NOMO-1 (cell line): Measurements from ENCODE around the gene PRMT2.

Experiments
- DNase-seq, 2 experiments: peaks; one replicate each; lab custom pipeline; 2025; ENCODE audit not compliant: unreplicated experiment in 2 of 2; lab: John Stamatoyannopoulos, UW

PRMT2 gene

DNA sequence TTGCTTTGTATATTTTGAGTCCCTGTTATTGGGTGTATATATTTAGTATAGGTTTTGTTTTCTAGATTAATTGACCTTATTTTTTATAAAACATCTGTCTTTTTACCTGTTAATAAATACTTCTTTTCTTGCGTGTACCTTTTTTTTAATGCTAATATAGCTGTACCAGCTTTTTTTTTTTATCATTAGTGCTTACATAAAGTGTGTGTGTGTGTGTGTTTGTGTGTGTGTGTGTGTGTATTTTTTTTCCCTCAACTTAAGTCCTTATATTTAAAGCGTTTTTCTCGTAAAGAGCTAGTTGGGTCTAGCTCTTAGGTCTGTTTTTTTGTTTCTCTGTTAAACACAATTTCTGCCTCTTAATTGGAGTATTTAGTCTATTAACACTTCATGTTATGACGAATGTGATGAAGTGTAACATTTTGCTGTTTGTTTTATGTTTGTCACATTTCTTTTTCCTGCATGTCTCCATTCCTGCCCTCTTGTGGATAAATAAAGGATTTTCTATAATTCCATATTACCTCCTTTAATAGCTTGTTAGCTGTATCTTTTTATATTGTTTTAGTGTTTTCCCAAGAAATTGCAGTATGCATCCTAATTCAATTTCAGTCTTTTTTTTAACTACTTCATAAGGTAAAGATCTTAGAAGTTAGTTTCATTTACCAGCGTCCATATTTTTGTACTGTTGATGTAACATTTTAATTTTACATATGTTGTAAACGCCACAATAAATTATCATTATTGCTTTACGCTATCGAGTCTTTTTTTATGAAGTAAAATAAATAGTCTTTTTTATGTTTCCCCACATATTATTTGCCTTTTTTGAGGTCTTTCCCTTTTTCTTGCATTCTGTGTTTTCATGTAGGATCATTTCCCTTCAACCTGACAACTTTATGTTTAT lies 4.3 kb downstream of the PRMT2 start:
- peak in 1 of 2 experiments; percentile 21 for DNase-seq

DNA sequence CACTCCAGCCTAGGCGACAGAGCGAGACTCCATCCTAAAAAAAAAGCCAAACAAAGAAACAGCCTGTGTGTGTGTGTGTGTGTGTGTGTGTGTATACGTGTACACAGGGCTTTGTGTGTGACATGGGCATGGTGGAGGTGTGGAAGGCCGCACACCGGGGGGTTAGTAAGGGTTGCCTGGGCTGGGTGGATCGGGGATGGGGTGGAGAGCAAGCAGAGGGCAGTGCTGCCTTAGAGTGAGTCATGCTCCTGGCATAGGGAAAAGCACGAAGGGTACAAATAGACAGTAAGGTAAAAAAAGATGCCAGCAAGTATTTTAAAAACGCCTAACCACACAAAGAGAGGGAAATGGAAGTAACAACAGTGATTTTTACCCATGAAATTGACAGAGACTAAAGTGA lies 6.2 kb downstream of the PRMT2 start:
- DNase-seq: no peak

DNA sequence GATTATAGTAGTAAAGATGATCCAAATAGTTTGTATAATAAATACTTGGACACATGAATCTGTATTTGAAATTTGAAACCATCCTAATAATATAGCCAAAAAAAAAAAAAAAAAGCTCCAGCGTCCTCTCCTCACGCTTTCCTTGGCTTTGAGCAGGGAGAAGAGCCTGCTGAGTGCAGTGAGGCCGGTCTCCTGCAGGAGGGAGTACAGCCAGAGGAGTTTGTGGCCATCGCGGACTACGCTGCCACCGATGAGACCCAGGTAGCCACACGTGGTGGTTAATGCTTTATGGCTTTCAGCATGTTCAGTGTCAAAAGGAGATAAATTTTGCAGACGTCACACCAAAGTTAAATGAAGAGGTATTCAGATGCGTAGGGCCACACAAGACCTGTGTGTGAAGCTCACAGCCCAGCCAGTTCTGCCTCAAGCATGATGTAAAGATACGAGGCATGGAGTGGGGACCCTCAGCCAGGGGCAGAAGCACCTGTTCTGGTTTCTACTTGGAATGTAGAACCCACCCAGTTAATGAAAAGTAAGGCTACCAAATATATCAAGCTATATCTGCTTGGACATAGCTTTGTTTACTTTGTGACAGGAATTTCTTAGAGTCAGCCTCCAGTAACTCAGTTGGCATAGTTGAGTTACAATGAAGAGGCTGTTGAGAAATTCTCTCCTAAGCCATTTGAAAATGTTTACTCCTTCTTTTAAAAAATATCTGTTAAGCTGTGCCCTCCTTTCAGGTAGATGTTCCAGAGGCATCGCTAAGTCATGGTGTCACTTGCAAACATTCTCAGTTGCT lies 8.1 kb downstream of the PRMT2 start:
- no peak for DNase-seq

DNA sequence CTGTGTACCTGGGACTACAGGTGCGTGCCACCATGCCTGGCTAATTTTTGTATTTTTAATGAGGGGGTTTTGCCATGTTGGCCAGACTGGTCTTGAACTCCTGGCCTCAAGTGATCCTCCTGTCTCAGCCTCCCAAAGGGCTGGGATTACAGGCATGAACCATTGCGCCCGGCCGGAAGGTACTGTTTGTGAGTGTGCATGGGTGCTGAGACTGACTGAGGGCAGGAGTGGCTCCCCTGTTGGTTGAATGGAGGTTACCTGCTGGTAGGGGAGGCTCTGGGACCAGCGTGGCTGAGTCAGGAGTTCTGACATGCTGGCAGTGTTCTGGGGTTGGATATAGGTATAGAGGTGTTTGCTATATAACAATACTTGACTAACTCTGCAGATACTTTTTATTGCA lies 10.4 kb downstream of the PRMT2 start:
- DNase-seq: no peak

DNA sequence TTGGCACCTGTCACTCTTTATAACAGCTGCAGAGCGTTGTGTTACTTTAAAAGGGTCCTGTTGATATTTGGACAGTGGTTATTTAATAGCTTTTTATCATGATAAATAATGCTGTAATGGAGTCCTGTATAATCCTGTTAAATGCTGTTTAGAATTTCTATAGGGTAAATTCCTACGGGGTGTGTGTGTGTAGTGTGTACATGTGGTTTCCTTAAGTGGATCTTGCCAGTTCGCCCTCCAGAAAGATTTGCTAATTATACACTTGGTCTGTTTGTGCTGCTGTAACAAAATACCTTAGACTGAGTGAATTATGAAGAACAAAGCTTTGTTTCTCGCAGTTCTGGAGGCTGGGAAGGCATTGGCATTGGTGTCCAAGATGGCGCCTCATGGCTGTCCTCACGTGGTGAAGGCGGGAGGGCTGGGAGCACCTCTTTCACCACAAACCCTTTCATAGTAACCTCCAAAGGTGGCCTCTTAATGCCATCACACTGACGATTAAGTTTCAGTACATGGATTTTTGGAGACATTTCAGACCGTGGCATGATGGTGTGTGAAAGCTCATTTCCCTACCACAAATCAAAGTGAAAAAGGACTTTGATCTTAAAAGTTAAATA lies 11.2 kb downstream of the PRMT2 start:
- DNase-seq: no peak

DNA sequence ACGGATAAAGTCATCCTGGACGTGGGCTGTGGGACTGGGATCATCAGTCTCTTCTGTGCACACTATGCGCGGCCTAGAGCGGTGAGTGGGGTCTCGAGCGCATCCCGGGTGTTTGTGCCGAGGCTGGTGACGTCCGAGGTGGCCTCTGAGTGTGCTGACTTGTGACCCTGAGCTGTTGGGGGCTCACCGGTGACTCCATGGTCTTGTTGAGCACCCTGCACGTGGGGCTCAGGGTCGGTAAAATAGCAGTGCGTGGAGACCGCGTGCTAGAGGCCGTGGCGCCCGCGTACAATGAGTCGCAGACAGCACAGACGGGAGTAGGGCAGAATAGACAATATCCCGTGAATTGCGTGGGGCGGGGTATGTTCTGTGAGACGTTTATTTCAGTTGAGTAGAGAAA lies 13.1 kb downstream of the PRMT2 start:
- no peak for DNase-seq

DNA sequence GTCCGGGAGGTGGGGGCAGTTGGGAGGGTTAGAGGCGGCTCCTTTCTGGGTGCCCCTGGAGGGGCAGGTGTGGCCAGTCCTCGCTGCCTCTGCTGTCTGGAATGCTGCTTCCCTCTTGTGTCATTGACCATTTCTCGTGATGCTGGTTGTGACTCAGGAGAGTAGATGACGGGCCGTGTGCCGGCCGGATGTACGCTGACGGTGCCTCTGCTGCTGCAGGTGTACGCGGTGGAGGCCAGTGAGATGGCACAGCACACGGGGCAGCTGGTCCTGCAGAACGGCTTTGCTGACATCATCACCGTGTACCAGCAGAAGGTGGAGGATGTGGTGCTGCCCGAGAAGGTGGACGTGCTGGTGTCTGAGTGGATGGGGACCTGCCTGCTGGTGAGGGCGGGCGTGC lies 13.9 kb downstream of the PRMT2 start:
- no peak for DNase-seq

DNA sequence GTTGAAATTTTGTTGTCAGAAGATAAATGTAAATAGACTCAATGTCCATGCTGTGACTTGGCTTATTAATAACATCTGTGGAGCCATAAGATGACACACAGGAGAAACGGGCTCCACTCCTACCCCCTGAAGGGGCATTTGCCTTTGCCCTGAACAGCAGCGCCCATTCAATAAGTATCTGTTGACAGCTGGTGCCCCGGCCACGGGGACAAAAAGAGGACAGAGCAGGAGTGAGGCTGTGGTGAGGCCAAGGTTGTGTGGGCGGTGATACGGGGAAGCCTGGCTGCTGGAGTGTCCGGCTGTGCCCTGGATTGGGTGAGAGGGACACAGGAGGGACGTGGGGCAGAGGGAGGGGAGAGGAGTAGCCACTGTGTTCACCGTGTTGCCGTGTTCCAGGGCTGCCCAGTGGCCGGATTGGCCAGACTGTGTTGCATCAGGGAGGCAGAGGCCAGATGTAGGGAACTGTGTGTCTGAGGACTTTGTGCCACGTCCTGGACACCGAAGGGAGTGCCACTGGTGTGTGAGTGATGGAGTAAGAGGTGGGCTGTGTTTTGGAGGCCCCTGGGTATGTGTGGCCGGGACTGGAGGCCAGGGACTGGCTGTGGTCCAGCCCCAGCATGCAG lies 15.1 kb downstream of the PRMT2 start:
- DNase-seq: no peak

DNA sequence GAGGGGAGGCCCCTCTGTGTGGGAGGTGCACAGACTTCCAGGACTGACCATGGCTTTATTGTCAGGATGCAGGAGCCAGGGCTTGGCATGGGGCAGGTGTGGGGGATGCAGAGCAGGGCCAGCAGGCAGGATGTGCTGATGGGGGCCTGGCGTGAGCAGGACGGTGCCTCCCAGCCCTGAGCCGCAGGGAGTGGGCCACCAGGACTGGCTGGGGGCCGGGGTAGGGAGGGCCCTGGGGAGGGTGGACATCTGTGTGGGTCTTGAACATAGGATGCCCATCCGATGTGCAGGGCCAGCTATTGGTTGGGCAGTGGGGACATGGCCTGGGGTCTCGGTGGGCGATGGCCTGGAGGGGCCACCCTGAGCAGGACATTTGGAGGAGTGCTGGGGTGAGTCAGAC lies 15.6 kb downstream of the PRMT2 start:
- DNase-seq: no peak

DNA sequence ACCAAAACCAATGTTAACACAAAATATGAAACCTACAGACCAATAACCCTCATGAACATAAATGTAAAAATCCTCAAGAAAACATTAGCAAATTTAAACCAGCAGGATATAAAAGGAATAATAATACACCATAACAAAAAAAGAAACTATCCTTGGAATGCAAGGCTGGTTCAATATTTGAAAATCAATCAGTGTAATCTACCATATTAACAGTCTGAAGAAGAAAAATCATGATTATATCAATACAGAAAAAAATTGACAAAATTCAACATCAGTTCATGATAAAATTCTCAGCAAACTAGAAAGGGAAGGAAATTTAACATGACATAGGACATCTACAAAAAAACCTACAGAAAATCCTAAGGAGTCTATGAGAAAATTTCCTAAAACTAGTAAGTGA lies 19.8 kb downstream of the PRMT2 start:
- DNase-seq: no peak

DNA sequence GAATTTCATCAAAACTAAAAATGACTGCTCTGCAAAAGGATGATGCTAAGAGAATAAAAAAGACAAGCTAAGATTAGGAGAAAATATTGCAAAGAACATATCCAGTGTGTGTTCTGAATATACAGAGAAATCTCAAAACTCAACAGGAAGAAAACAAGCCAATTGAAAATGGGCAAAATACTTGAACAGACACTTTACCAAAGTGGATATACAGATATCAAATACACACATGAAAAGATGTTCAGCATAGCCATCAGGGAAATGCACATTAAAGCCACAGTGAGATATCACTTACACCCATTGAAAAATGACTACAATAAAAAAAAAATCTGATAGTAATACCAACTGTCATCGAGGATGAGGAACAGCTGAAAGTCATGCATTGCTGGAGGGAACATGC lies 21.3 kb downstream of the PRMT2 start:
- DNase-seq: no peak

DNA sequence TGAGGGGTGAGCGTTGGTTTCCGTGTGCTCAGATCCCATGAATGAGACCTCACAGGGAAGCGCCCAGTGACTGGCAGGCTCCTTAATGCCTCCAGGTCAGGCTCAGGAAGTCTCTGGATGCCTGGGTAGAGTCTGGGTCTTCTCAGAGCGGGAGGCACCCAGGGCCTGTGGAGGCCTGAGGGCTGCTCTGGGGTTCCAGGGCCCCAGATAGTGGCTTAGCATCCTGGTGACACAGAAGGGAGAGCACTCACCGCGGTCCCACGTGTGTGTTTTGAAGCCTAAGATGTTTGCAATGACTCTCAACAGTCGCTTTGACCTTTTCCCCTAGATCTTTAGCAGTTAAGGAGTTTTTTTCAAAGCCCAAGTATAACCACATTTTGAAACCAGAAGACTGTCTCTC lies 25.0 kb downstream of the PRMT2 start:
- no peak for DNase-seq

DNA sequence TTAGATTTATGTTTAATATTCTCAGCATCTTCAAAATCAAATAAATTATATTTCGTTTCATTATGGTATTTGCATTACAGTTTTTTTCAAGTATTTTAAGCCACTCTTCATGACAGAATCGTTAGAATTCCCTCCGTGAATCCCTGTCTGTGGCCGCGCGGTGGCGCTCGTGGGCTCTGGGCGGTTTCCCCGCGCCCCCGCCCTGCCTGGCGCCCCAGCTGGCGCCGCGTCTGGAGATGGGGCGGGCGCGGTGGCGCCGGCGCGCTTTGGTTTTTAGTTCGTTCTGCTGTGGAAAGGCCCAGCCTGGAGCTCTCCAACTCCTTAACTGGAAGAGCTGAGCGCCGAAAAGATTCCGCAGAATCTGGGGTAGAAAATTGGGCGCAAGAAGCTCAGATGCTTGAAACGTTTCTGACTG lies 25.7 kb downstream of the PRMT2 start:
- no peak for DNase-seq

DNA sequence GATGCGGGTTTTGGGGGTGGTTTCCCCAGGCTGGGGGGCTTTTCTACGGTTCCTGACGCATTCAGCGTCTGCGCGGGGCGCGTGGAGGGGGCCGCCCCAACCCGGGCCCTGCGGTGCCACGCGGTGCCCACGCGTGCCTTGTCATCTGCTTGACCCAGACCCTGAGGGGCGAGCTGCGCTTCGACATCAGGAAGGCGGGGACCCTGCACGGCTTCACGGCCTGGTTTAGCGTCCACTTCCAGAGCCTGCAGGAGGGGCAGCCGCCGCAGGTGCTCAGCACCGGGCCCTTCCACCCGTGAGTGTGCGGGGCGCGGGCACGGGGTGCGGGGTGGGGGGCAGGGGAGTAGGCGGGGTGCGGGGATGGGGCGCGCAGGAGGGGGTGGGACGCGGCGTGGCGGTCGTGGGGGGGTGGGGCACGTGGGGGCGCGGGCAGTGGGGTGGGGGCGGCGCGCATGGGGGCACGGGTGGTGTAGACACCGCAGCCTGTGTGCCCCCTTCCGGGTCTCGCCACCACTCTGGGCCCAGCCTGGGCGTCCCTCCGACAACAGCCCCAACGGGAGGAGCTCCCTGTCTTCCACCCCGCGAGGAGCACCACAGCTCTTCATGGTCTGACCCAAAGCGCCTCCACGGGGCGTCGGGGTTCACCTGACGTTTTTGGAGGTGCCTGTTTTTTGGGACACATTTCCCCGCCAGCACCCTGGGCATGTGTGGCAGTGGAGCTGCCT lies 26.3 kb downstream of the PRMT2 start:
- no peak for DNase-seq

DNA sequence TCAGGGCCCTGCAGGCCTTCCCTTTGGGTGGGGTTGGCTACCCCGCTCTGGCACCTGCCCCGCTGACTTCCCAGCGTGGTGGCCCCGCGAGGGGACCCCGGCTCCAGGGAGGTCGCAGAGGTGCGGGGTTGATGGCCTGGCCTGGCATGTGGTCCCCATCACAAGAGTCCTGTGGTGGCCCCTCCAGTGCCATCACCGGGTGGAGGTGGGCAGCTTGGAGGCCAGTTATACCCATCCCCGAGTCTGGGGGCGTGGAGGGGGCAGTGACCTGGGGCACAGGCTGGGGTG lies 26.8 kb downstream of the PRMT2 start:
- DNase-seq: no peak

DNA sequence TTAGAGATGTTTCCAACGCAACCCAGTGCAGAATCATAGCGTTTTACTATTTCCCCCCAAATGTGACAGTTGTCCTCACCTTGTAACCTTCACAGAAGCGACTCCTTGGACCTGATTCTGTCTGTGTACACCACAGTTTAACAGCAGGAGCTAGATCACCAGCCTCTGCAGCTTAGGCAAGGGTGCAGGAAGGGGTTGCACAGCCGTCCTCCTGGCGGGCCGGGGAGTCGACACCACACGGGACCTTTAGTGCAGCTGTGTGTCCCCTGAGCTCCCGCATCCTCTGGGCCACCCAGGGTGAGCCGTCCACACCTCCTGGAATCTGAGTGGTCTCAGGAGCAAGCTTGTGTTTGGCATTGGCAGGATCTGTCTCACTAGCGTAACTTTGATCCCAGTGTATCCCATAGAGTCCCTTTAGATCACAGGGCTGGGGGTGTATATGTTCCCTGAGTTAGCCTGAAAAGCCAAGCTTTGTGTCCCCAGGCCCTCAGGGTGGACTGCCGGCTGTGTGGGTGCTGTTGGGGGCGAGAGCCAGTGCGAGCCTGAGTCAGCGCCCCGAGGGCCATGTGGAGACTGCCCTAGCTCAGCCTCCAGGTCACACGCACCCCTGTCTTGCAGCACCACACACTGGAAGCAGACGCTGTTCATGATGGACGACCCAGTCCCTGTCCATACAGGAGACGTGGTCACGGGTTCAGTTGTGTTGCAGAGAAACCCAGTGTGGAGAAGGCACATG lies 27.5 kb downstream of the PRMT2 start:
- DNase-seq: no peak

DNA sequence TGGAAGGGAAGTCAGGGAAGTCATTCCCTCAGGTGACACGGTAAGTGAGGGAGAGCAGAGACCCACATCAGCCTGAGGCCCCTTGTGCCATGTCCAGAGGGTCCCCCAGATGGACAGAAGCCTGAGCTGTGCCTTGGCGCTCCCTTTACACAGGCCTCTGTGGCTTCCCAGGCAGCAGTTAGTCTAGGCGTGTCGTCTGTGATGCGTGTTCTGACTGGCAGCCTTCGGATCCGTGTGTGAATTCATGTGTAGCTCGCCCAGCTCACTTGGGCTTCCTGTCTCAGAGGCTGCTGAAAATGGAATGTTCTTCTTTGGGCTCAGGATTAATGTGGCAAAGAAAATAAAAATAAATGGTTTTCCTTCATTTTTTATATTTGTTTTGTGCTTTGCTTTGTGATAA lies 28.3 kb downstream of the PRMT2 start:
- no peak for DNase-seq

DNA sequence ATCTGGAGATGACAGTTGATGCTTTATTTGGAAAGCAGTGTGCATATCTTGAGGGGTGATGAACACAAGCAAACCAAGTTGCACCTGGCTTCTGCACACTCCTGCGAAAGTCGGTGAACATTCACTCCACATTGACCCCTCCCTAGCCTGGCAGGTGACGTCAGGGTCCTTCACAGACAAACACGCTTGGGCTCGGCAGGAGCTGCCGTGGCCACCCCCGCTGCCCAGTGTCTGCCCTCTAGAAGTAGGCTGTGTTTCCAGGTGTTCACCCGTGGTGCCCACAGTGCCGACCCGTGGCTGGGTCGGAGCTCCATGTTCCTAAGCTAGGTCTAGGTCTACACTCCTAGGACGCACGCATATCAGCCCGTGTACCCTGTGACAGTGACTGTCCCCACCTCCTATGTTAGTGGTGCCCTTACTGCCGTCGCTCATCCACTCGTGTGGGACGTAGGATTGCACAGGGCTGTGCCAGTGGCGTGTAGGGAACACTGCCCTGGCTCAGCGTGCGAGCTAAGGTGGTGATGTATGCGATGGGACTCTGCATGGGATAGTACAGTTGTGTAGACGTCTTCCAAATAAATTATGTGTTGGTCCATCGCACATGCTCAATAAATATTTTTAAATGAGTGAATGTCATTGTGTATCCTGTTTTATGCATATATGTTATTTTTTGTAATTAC lies 29.0 kb downstream of the PRMT2 start:
- DNase-seq: no peak

DNA sequence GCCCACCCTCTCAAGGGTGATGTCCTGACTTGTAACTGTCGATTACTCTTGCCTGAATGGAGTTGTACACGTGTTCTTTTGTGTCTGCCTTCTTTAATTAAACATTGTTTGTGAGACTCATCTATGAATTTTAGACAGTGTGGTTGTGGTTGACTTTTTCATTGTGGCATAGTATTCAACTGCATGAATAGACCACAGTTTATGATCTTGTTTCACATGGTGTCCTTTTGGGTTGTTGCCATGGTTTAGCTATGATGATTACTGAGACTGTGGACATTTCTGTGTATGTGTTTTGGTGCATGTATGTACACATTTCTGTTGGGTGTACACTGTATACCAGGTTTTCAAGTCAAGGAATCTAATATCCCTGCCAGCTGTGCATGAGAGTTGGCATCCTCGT lies 30.1 kb downstream of the PRMT2 start:
- DNase-seq: no peak
